IPS DF 4.7 (cell line): Measurements from ENCODE around the gene WFDC1.

Source experiments
- DNase-seq: peaks from one replicate; pipeline ENCODE4 v3.0.0-alpha.2; 2013; ENCODE audit warnings: low spot score; ENCODE audit errors: extremely low read depth

Gene WFDC1

GRCh38 chr16:84371553-84371865, 76.8 kb downstream of the WFDC1 start:
- no peak for DNase-seq

DNA sequence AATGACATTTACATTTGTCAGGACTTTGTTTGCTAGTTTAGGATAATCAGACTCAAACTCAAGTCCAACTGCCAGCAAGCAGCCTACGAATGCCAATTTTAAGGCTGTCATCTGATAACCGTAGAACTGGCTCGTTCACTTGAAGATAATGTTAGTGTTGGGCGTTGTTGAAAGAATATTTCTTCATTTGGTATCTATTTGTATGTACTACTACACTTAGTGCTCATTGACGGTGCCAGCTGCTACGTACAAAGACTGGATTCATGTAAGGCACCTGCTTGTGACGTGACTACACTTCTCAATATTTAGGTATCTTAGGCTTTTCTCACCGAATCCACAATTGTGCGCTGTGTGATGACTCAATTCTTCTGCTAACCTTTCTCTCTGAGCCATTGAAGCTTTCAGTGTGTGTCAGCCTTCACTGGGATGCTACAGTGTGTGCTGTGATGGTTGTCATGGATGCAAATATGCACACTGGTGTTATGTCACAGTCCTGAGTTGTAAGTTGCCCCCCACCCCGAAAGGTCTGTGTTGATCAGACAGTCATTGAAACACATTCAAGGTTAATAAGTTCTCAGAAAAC, 79.3 kb downstream of the WFDC1 start:
- DNase-seq, result no peak

DNA sequence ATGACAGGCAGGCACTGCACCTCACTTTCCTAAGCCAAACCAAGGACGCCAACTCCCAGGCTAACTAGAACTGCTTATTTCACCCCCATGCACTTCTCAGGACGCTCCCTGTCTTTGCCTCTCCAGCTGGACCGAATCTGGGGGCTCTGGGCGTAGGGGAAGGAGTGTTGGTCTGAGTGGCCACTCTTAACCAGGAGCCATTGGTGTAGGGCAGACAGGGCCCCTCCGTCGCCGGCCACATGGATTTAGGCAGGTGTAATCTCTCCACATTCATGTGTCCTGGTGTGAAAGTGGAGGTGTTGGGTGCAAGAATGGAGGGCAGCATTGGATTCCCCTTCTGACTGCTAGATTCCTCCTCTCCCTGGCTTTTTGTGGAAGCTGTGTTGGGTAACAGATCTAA, 83.4 kb downstream of the WFDC1 start:
- no peak for DNase-seq

DNA sequence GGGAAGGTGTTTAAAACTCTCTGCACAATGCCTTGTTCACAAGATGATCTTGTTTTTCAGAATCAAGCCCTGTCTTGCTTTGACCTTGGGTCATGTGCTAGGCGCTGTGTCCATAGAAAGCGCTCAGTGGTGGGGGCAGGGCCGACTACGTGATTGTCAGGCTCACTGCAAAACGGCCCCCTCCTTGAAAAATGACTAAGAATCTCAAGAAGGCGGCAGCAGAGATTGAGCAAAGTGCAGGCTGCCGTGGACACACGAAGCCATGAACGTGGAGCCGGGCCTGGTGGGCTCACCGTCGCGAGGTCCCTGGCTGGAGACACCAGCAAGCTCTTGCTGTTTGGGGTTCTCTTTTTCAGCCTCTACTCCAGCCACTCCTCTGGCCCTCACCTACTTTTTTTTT, 83.9 kb downstream of the WFDC1 start:
- no peak for DNase-seq

GRCh38 chr16:84379008-84379708, 84.5 kb downstream of the WFDC1 start:
- DNase-seq, result no peak
